22Rv1 (cell line): ENCODE results near the gene CTCFL.

Experiments
- H3K27ac ChIP-seq: fragments of 450-650 bp; 2 replicates; pipeline ENCODE4 v1.5.1; 2017
- ZFX ChIP-seq: fragments of 450-650 bp; IDR thresholded peaks from 2 replicates; pipeline ENCODE4 v1.6.1; 2017; ENCODE audit warnings: antibody characterized with exemption, borderline replicate concordance
- TF ChIP-seq, protein P1 (sequence below): fragments of 450-650 bp; IDR thresholded peaks from 2 replicates; pipeline ENCODE4 v1.5.1; 2017; ENCODE audit warnings: mild to moderate bottlenecking

Gene CTCFL

DNA sequence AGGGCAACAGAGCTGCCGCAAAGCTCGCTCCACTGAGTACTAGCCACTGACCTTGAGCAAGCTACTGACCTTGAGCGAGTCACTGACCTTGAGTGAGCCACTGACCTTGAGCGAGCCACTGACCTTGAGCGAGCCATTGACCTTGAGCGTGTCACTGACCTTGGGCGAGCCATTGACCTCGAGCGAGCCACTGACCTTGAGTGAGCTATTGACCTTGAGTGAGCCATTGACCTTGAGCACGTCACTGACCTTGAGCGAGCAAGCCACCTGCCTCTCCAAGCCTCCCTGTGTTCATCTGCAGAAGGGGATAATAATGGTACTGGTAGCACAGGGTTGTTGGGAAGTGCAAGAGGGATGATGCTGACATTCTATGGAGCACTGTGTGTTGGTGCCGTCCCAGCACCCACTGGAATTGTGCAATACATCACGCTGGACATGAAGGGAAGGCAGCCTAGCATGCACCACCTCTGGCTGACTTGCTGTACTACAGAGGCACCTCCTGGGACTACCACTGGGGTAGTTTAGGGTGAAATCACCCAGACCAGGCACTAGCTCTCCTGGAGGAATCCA is 60.2 kb downstream of the CTCFL start:
- no peak overlapping the region for H3K27ac ChIP-seq
- TF ChIP-seq, protein P1, sequence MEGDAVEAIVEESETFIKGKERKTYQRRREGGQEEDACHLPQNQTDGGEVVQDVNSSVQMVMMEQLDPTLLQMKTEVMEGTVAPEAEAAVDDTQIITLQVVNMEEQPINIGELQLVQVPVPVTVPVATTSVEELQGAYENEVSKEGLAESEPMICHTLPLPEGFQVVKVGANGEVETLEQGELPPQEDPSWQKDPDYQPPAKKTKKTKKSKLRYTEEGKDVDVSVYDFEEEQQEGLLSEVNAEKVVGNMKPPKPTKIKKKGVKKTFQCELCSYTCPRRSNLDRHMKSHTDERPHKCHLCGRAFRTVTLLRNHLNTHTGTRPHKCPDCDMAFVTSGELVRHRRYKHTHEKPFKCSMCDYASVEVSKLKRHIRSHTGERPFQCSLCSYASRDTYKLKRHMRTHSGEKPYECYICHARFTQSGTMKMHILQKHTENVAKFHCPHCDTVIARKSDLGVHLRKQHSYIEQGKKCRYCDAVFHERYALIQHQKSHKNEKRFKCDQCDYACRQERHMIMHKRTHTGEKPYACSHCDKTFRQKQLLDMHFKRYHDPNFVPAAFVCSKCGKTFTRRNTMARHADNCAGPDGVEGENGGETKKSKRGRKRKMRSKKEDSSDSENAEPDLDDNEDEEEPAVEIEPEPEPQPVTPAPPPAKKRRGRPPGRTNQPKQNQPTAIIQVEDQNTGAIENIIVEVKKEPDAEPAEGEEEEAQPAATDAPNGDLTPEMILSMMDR: no peak
- no peak for TF ChIP-seq ZFX

DNA sequence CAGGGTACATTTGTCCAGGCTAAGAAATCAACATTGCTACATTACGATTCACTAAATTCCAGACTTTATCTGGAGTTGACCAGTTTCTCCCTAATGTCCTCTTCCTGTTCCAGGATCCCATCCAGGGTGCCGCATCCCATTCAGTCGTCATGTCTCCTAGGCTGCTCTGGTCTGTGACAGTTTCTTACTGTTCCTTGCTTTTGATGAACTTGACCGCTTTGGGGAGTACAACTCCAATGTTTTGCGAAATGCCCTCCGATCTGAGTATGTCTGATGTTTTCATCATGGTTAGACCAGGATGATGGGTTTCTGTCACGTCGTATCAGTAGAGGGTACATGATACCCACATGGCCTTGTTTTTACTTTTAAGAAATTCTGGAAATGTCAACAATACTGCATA is 62.2 kb downstream of the CTCFL start:
- no peak overlapping the region for H3K27ac ChIP-seq
- TF ChIP-seq, protein P1: no peak
- no peak for TF ChIP-seq ZFX

GRCh38 chr20:57461726-57462125 is 63.2 kb downstream of the CTCFL start:
- no peak for TF ChIP-seq ZFX
- TF ChIP-seq, protein P1: no peak
- no peak overlapping the region for H3K27ac ChIP-seq

DNA sequence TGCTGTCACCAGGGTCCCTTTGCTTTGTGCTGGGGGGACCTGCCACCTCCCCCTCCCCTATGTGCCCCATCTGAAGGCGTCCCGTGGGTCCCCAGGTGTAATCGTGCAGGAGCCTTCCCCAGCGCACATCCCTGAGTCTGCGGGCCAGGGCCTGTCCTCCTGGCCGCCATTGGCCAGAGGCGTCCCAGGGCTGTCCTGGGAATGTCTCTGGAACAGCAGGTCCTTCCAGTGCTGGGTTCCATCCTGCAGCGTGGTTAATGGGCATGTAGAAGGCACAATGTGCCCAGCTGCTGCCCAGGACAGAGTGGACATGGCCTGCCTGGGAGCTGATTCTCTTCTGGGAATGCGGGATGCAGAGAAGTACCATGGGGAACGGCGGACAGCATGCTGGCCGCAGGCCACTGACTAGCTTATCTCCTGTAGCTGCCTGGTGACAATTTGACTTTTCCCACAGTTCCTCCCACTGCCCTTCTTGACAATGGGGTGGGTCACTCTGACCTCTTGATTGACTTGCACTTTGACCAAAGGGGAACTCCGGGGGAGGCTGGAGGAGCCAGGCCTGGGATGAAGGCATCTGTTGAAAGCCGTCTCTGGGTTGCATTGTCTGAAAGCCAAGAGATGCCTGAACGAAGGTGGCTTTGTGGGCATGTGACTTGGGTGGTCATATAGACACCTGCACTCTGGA is 64.0 kb downstream of the CTCFL start:
- no peak overlapping the region for H3K27ac ChIP-seq
- no peak for TF ChIP-seq ZFX
- TF ChIP-seq, protein P1: no peak

DNA sequence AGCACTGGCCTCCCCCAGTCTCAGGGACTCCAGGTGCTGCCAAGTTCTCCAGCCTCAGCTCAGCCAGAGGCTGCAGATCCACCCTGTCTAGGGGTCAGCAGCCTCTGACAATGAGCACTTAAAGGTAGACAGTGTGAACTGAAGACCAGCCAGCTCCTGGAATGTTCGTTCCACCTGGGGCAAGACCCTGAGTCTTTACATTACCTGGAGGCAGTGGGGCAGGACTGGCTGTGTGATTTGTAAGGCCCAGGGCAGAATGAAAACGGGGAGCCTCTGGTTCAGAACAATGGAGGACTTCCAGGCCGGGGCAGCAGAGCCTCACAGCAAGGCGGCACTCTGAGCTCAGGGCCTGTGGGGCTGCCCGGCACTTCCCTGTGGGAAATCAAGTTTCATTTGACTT is 65.0 kb downstream of the CTCFL start:
- TF ChIP-seq, protein P1: no peak
- no peak for TF ChIP-seq ZFX

GRCh38 chr20:57459278-57459677 is 65.7 kb downstream of the CTCFL start:
- H3K27ac ChIP-seq: no peak overlapping the region
- TF ChIP-seq ZFX: no peak
- TF ChIP-seq, protein P1: no peak

More for the DNA sequence above, 65.0 kb downstream of the CTCFL start:
- H3K27ac ChIP-seq: no peak overlapping the region

DNA sequence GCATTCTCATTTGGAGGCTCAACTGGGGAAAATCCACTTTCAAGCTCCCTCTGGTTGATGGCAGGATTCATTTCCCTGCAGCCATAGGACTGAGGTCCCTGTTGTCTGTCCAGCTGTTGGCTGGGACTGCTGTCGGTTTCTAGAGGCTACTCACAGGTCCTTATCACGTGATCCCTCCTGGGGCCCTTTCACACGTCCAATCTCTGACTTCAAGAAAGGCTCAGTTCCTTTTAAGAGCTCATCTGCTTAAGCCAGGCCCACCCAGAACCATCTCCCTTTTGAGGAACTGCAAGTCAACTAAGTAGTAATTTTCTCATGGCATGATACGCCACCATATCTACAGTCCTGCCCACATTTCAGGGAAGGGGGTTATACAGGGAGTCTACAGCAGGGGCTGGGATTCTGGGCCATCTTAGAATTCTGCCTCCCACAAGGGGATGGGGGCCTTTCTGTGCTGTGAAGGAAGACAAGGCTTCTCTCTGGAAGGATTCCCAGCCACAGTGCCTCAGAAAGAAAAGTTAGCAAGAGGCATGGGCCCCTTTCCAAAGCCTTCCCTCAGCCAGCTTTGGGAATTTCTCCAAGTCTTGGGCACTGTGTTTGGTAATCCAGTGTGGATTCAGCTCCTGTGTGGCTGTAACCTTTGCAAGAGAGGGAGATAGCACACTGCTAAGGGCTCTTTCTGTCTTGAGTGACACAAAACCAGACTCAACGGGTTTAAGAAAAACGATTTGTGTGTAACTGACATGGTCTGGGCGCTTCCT is 66.4 kb downstream of the CTCFL start:
- TF ChIP-seq ZFX: no peak
- TF ChIP-seq, protein P1: no peak
- H3K27ac ChIP-seq: no peak overlapping the region
